Caco-2 (cell line): ENCODE results near the gene LRRC10B. TPM values are rescaled to one million over a fixed set of nuclear protein-coding genes. Genes with fewer than 3 reads are reported as not detected.

ENCODE experiments used
- BruUV-seq: library from RNA; stranded (reverse); fragments of 400-500 nt; replicated peaks from 2 replicates; lab custom pipeline; 2021; lab: Mats Ljungman, UMichigan
- CTCF ChIA-PET: fragments of 300-600 bp; sonication (Branson Sonifier 250); formaldehyde crosslinking; loops from one replicate; lab custom pipeline; 2022; ENCODE audit warnings: antibody characterized with exemption; lab: Charles Lee
- POLR2A ChIA-PET: fragments of 300-600 bp; sonication (Branson Sonifier 250); formaldehyde crosslinking; loops from one replicate; lab custom pipeline; 2022; ENCODE audit warnings: antibody characterized with exemption; lab: Charles Lee
- DNase-seq, 2 experiments: peaks; one replicate each; pipeline versions ENCODE4 v3.0.0 to v3.0.0-alpha.2; 2020 to 2022
- H3K27me3 ChIP-seq: replicated peaks from 2 replicates; pipeline ENCODE4 v1.6.0; 2011; ENCODE audit warnings: low read length; ENCODE audit not compliant: control insufficient read depth, insufficient read depth
- H3K36me3 ChIP-seq: 2 replicates; pipeline ENCODE4 v1.5.1; 2011; ENCODE audit warnings: low read length; ENCODE audit not compliant: control insufficient read depth, insufficient read depth
- H3K4me1 ChIP-seq: fragments of 250-450 bp; sonication (Bioruptor Pico); 2 replicates; pipeline ENCODE4 v1.5.1; 2020; ENCODE audit warnings: mild to moderate bottlenecking
- H3K4me3 ChIP-seq: 2 replicates; pipeline ENCODE4 v1.5.1; 2011; ENCODE audit warnings: low read depth, mild to moderate bottlenecking, control low read depth, low read length
- H3K9me3 ChIP-seq: fragments of 250-450 bp; sonication (Bioruptor Pico); 2 replicates; pipeline ENCODE4 v1.5.1; 2020; ENCODE audit warnings: mild to moderate bottlenecking, moderate library complexity
- H3K27ac Mint-ChIP-seq: one replicate; pipeline ENCODE4 v1.8.0; 2022; ENCODE audit warnings: mixed read lengths; ENCODE audit not compliant: unreplicated experiment
- H3K27me3 Mint-ChIP-seq: one replicate; pipeline ENCODE4 v1.8.0; 2022; ENCODE audit warnings: mixed read lengths; ENCODE audit not compliant: insufficient read depth, unreplicated experiment
- H3K36me3 Mint-ChIP-seq: one replicate; pipeline ENCODE4 v1.8.0; 2022; ENCODE audit warnings: mild to moderate bottlenecking, mixed read lengths; ENCODE audit not compliant: insufficient read depth, unreplicated experiment
- H3K4me1 Mint-ChIP-seq: one replicate; pipeline ENCODE4 v1.8.0; 2022; ENCODE audit warnings: low read depth, mixed read lengths; ENCODE audit not compliant: unreplicated experiment
- H3K4me3 Mint-ChIP-seq: one replicate; pipeline ENCODE4 v1.8.0; 2022; ENCODE audit warnings: mild to moderate bottlenecking, moderate library complexity, mixed read lengths; ENCODE audit not compliant: unreplicated experiment
- H3K9me3 Mint-ChIP-seq: one replicate; pipeline ENCODE4 v1.8.0; 2022; ENCODE audit warnings: mixed read lengths; ENCODE audit not compliant: unreplicated experiment
- CTCF ChIP-seq, 2 experiments: fragments of 200-600 bp in 1 of 2; IDR thresholded peaks; 1 replicate in 1 of 2; 2 replicates in 1 of 2; pipeline versions ENCODE4 v1.5.1 to v1.8.0; 2011 to 2022; ENCODE audit warnings: antibody characterized with exemption in 1 of 2, control low read depth in 1 of 2, inconsistent platforms in 1 of 2, low read depth in 1 of 2, low read length in 1 of 2, mild to moderate bottlenecking in 1 of 2, moderate library complexity in 1 of 2; ENCODE audit not compliant: insufficient read depth in 1 of 2, severe bottlenecking in 1 of 2, unreplicated experiment in 1 of 2
- intact Hi-C: fragments of 100-400 bp; cut with micrococcal nuclease; formaldehyde crosslinking; loops from one replicate; pipeline ENCODE4 v1.10.0; 2022; ENCODE audit not compliant: unreplicated experiment
- total RNA-seq: library from RNA; stranded (reverse); gene quantifications from 2 replicates; pipeline ENCODE4 v1.2.3, GENCODE V29; 2022

LRRC10B gene
- total RNA-seq, 1 experiment from 2014 or later: 0.34 TPM

GRCh38 chr11:61468002-61468401 lies 40.5 kb upstream of the LRRC10B start:
- no peaks in the 10 kb centered on the region for H3K4me1 Mint-ChIP-seq
- Histone ChIP-seq H3K27me3 (no peaks in the 10 kb centered on the region), H3K9me3 (no peaks in the 10 kb centered on the region), H3K4me3 (no peak overlapping the region), H3K36me3 (no peaks in the 10 kb centered on the region; the same call in 1 of the 2 replicates), H3K4me1 (no peaks in the 10 kb centered on the region)
- H3K4me3 Mint-ChIP-seq: no peak overlapping the region
- no peaks in the 10 kb centered on the region for H3K27me3 Mint-ChIP-seq
- DNase-seq: no peak
- peaks cover 18% of the 10 kb centered on the region for H3K36me3 Mint-ChIP-seq
- H3K9me3 Mint-ChIP-seq: no peaks in the 10 kb centered on the region
- TF ChIP-seq CTCF (IDR thresholded peaks at IDR 0.05; ENCODE audit: insufficient read depth in 1 of 2, low read depth in 1 of 2, low read length in 1 of 2, severe bottlenecking in 1 of 2, unreplicated experiment in 1 of 2): no peak
- ChIA-PET POLR2A (no interaction called here), CTCF (interaction anchor here (0.9 kb wide), 1 partner anchor 49 kb away, joined by 3 read pairs; no protein-coding TSS in a partner anchor)
- intact Hi-C loops: no loop called here
- no peak overlapping the region for H3K27ac Mint-ChIP-seq
- no TSS peak for BruUV-seq

- TF ChIP-seq CTCF (IDR thresholded peaks at IDR 0.05; ENCODE audit: insufficient read depth in 1 of 2, low read depth in 1 of 2, low read length in 1 of 2, severe bottlenecking in 1 of 2, unreplicated experiment in 1 of 2): no peak
- intact Hi-C loops: no loop called here
- DNase-seq: no peak
- Histone ChIP-seq H3K36me3 (no peaks in the 10 kb centered on the region; the same call in 1 of the 2 replicates), H3K9me3 (no peaks in the 10 kb centered on the region), H3K27me3 (no peaks in the 10 kb centered on the region), H3K4me1 (peaks cover 4% of the 10 kb centered on the region), H3K4me3 (no peak overlapping the region)
- Mint-ChIP-seq H3K36me3 (peaks cover 8% of the 10 kb centered on the region), H3K4me1 (no peaks in the 10 kb centered on the region), H3K27me3 (no peaks in the 10 kb centered on the region), H3K4me3 (no peak overlapping the region), H3K9me3 (no peaks in the 10 kb centered on the region), H3K27ac (no peak overlapping the region)
- ChIA-PET CTCF (interaction anchor here (0.6 to 1.5 kb wide), 3 partner anchors 17 to 72 kb away, joined by 3 to 9 read pairs (median 8); no protein-coding TSS in a partner anchor), POLR2A (no interaction called here)
- BruUV-seq: no TSS peak
Measured at GRCh38 chr11:61472282-61472681, 36.3 kb upstream of the LRRC10B start.

- Histone ChIP-seq H3K27me3 (no peaks in the 10 kb centered on the region), H3K4me3 (no peak overlapping the region), H3K36me3 (no peaks in the 10 kb centered on the region; the same call in 1 of the 2 replicates), H3K9me3 (no peaks in the 10 kb centered on the region), H3K4me1 (peaks cover 10% of the 10 kb centered on the region)
- no peak for DNase-seq
- no peak for TF ChIP-seq CTCF (IDR thresholded peaks at IDR 0.05; ENCODE audit: insufficient read depth in 1 of 2, low read depth in 1 of 2, low read length in 1 of 2, severe bottlenecking in 1 of 2, unreplicated experiment in 1 of 2)
- Mint-ChIP-seq H3K27ac (no peak overlapping the region), H3K4me3 (no peak overlapping the region), H3K36me3 (peaks cover 8% of the 10 kb centered on the region), H3K9me3 (no peaks in the 10 kb centered on the region), H3K4me1 (no peaks in the 10 kb centered on the region), H3K27me3 (no peaks in the 10 kb centered on the region)
- CTCF ChIA-PET: interaction anchor here (1.0 to 1.5 kb wide), 3 partner anchors 16 to 44 kb away, joined by 3 to 9 read pairs (median 8); no protein-coding TSS in a partner anchor
- no TSS peak for BruUV-seq
- intact Hi-C loops: no loop called here
- POLR2A ChIA-PET: interaction anchor here (0.7 kb wide), 1 partner anchor 117 kb away, joined by 5 read pairs; no protein-coding TSS in a partner anchor
Measured at GRCh38 chr11:61472868-61473267, 35.7 kb upstream of the LRRC10B start.
